Stimulated activated CD4-positive, alpha-beta T cell treated with anti-CD3 and anti-CD28 coated beads, TNF-alpha, amount 100 ng/mL, for 24 hours (primary cell): ENCODE results near the gene MKX.
"Not testable (repeated sequence)": the region's sequence is repeated elsewhere in the genome, so short reads cannot be mapped to it uniquely, and the experiment has no call there.

ENCODE experiments used
- DNase-seq, 3 experiments: peaks; one replicate each; pipeline ENCODE4 v3.0.0-alpha.2; 2020; ENCODE audit warnings: low read depth in 3 of 3

The MKX gene

GRCh38 chr10:27695088-27695487 is 50.5 kb downstream of the MKX start:
- no peak for DNase-seq

- no peak for DNase-seq
These were observed 53.0 kb downstream of the MKX start for GRCh38 chr10:27692663-27693062.

GRCh38 chr10:27688991-27689390 is 56.6 kb downstream of the MKX start:
- no peak for DNase-seq

GRCh38 chr10:27688276-27688675 is 57.3 kb downstream of the MKX start:
- no peak for DNase-seq

- no peak for DNase-seq
These were observed 57.9 kb downstream of the MKX start for GRCh38 chr10:27687743-27688142.

GRCh38 chr10:27687326-27687725 is 58.3 kb downstream of the MKX start:
- no peak for DNase-seq

GRCh38 chr10:27685681-27686080 is 59.9 kb downstream of the MKX start:
- DNase-seq, result no peak

- DNase-seq, result no peak
These were observed 62.4 kb downstream of the MKX start for GRCh38 chr10:27683226-27683625.

- not testable (repeated sequence) for DNase-seq
These were observed 63.8 kb downstream of the MKX start for GRCh38 chr10:27681795-27682194.

GRCh38 chr10:27680691-27681605 is 64.7 kb downstream of the MKX start:
- DNase-seq, result no peak

- no peak for DNase-seq
These were observed 65.5 kb downstream of the MKX start for GRCh38 chr10:27680006-27680557.

GRCh38 chr10:27679369-27679912 is 66.2 kb downstream of the MKX start:
- no peak for DNase-seq

- no peak for DNase-seq
These were observed 67.5 kb downstream of the MKX start for GRCh38 chr10:27678166-27678565.

GRCh38 chr10:27673065-27673464 is 72.6 kb downstream of the MKX start:
- no peak for DNase-seq

- no peak for DNase-seq
These were observed 73.8 kb downstream of the MKX start for GRCh38 chr10:27671821-27672220.

GRCh38 chr10:27664461-27664860 is 81.2 kb downstream of the MKX start:
- DNase-seq, result no peak

- no peak for DNase-seq
These were observed 82.0 kb downstream of the MKX start for GRCh38 chr10:27663621-27664020.

- no peak for DNase-seq
These were observed 83.9 kb downstream of the MKX start for GRCh38 chr10:27661514-27662286.

GRCh38 chr10:27660711-27661110 is 84.9 kb downstream of the MKX start:
- no peak for DNase-seq

- no peak for DNase-seq
These were observed 85.4 kb downstream of the MKX start for GRCh38 chr10:27660268-27660667.

- DNase-seq, result no peak
These were observed 85.8 kb downstream of the MKX start for GRCh38 chr10:27659786-27660185.

GRCh38 chr10:27658788-27659187 is 86.8 kb downstream of the MKX start:
- no peak for DNase-seq
